ENCODE results near the gene KMT5C. TPM values are rescaled to one million over a fixed set of nuclear protein-coding genes. Genes with fewer than 3 reads are reported as not detected.
A peak's percentile ranks its signal among the peaks of the same experiment; 100 is the strongest.

Gene KMT5C
- polyA plus RNA-seq, 6 donors from 2014 or later, result 0.83 to 2.4 (median 1.3) TPM; not detected in 1

DNA sequence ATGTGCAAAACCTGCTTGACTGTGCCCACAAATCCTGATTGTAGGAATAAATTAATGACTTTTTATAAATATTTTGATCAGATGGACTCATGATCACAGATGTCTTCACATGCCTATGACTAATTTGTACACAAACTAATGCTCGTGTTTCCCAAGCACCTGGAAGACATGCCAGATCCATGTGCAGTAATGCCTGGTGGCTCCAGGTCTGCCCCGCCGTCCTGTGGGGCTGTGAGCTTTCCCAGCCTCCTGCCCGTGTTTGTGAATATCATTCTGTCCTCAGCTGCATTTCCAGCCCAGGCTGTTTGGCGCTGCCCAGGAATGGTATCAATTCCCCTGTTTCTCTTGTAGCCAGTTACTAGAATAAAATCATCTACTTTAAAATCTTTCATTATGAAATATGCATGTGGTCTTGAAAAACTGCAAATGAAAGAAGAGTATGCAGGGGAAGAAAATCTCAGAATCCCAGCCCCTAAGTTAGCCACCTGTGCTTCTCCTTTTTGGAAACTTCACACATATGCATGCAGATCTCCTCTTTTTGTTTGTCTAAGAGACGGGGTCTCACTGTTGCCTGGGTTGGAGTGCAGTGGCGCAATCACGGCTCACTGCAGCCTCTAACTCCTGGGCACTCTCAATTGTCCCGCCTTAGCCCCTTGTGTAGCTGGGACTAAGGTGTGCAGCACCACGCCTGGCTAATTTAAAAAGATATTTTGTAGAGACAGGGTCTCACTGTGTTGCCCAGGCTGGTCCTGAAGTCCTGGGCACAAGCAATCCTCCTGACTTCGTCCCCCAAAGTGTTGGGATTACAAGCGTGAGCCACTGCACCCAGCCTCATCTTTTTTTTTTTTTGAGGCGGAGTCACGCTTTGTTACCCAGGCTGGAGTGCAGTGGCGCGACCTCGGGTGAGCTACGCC lies 52.3 kb downstream of the KMT5C start:
- DNase-seq (no peak), ATAC-seq (ENCODE audit: low read depth in 2 of 2) (no peak)
- H3K36me3 Mint-ChIP-seq, result peaks cover 0 to 5% of the 10 kb centered on the region in 2 donors
- peaks cover 30 to 48% (median 35%) of the 10 kb centered on the region in 3 donors for H3K4me1 Mint-ChIP-seq
- H3K4me3 Mint-ChIP-seq, result peak overlapping the region in 1 of 8 donors; percentile 47
- no peaks in the 10 kb centered on the region for H3K9me3 Mint-ChIP-seq
- no peaks in the 10 kb centered on the region for H3K27me3 Mint-ChIP-seq
- H3K27ac Mint-ChIP-seq, result peak overlapping the region in 3 of 6 donors; percentile 70 to 84 (median 76)

GRCh38 chr19:55392820-55393761 lies 53.4 kb downstream of the KMT5C start:
- Mint-ChIP-seq H3K9me3 (no peaks in the 10 kb centered on the region), H3K27me3 (no peaks in the 10 kb centered on the region), H3K27ac (peak overlapping the region in 3 of 6 donors; percentile 30 to 86 (median 60)), H3K4me1 (peaks cover 27 to 37% (median 30%) of the 10 kb centered on the region in 3 donors), H3K4me3 (peak overlapping the region in 2 of 8 donors; percentile 17 to 41), H3K36me3 (peaks cover 0 to 5% of the 10 kb centered on the region in 2 donors)
- ATAC-seq (ENCODE audit: low read depth in 2 of 2) (no peak), DNase-seq (no peak)

Other genes starting within 250 kb of the KMT5C start
- gene PPP1R12C, start 222.2 kb upstream of the KMT5C start, polyA plus RNA-seq (ENCODE audit: low read depth in 6 of 6), result 1 to 10 TPM; 1.0 to 8.1 (median 3.2) TPM
- not detected for gene TNNT1, start 190.7 kb upstream of the KMT5C start, polyA plus RNA-seq (ENCODE audit: low read depth in 6 of 6)
- gene TNNI3, start 182.1 kb upstream of the KMT5C start, polyA plus RNA-seq (ENCODE audit: low read depth in 6 of 6), result not detected
- gene DNAAF3, start 173.3 kb upstream of the KMT5C start, polyA plus RNA-seq (ENCODE audit: low read depth in 6 of 6), result not detected
- 1 to 10 TPM in 5 of 6 donors, under 1 TPM in 1; 0.92 to 2.6 (median 1.6) TPM for gene SYT5, start 159.6 kb upstream of the KMT5C start, polyA plus RNA-seq (ENCODE audit: low read depth in 6 of 6)
- not detected for gene PTPRH, start 130.4 kb upstream of the KMT5C start, polyA plus RNA-seq (ENCODE audit: low read depth in 6 of 6)
- gene TMEM86B, start 111.1 kb upstream of the KMT5C start, polyA plus RNA-seq (ENCODE audit: low read depth in 6 of 6), result 1 to 10 TPM in 2 of 6 donors, under 1 TPM in 2, not detected in 2; 0.25 to 1.5 (median 0.76) TPM
- 10 to 100 TPM; 21.4 to 81.1 (median 41.1) TPM for gene PPP6R1, start 80.9 kb upstream of the KMT5C start, polyA plus RNA-seq (ENCODE audit: low read depth in 6 of 6)
- 10 to 100 TPM; 22.6 to 40.0 (median 32.6) TPM for gene HSPBP1, start 59.8 kb upstream of the KMT5C start, polyA plus RNA-seq (ENCODE audit: low read depth in 6 of 6)
- not detected for gene BRSK1, start 55.9 kb upstream of the KMT5C start, polyA plus RNA-seq (ENCODE audit: low read depth in 6 of 6)
- not detected for gene TMEM150B, start 14.5 kb upstream of the KMT5C start, polyA plus RNA-seq (ENCODE audit: low read depth in 6 of 6)
- not detected for gene COX6B2, start 14.8 kb downstream of the KMT5C start, polyA plus RNA-seq (ENCODE audit: low read depth in 6 of 6)
- not detected for gene GARIN5B, start 23.4 kb downstream of the KMT5C start, polyA plus RNA-seq (ENCODE audit: low read depth in 6 of 6)
- not detected for gene IL11, start 30.6 kb downstream of the KMT5C start, polyA plus RNA-seq (ENCODE audit: low read depth in 6 of 6)
- gene TMEM190, start 37.0 kb downstream of the KMT5C start, polyA plus RNA-seq (ENCODE audit: low read depth in 6 of 6), result not detected
- under 1 TPM in 4 of 6 donors, not detected in 2; 0.29 to 0.90 (median 0.40) TPM for gene TMEM238, start 44.4 kb downstream of the KMT5C start, polyA plus RNA-seq (ENCODE audit: low read depth in 6 of 6)
- 100 to 1,000 TPM; 229 to 734 (median 601) TPM for gene RPL28, start 46.1 kb downstream of the KMT5C start, polyA plus RNA-seq (ENCODE audit: low read depth in 6 of 6)
- 10 to 100 TPM; 18.8 to 41.3 (median 30.6) TPM for gene UBE2S, start 67.9 kb downstream of the KMT5C start, polyA plus RNA-seq (ENCODE audit: low read depth in 6 of 6)
- gene SHISA7, start 103.4 kb downstream of the KMT5C start, polyA plus RNA-seq (ENCODE audit: low read depth in 6 of 6), result not detected
- 10 to 100 TPM; 21.8 to 57.9 (median 28.0) TPM for gene ISOC2, start 121.8 kb downstream of the KMT5C start, polyA plus RNA-seq (ENCODE audit: low read depth in 6 of 6)
- not detected for gene C19orf85, start 124.9 kb downstream of the KMT5C start, polyA plus RNA-seq (ENCODE audit: low read depth in 6 of 6)
- 1 to 10 TPM in 2 of 6 donors, under 1 TPM in 3, not detected in 1; 0.16 to 2.2 (median 0.94) TPM for gene ZNF628, start 136.7 kb downstream of the KMT5C start, polyA plus RNA-seq (ENCODE audit: low read depth in 6 of 6)
- gene NAT14, start 145.3 kb downstream of the KMT5C start, polyA plus RNA-seq (ENCODE audit: low read depth in 6 of 6), result 1 to 10 TPM; 3.4 to 7.5 (median 4.8) TPM
- gene SSC5D, start 148.6 kb downstream of the KMT5C start, polyA plus RNA-seq (ENCODE audit: low read depth in 6 of 6), result under 1 TPM in 4 of 6 donors, not detected in 2; 0.05 to 0.11 (median 0.09) TPM
- not detected for gene SBK2, start 197.3 kb downstream of the KMT5C start, polyA plus RNA-seq (ENCODE audit: low read depth in 6 of 6)
- gene SBK3, start 205.7 kb downstream of the KMT5C start, polyA plus RNA-seq (ENCODE audit: low read depth in 6 of 6), result not detected
- gene ZNF579, start 241.0 kb downstream of the KMT5C start, polyA plus RNA-seq (ENCODE audit: low read depth in 6 of 6), result under 1 TPM; 0.13 to 0.85 (median 0.40) TPM

Data from naive B cell (primary cell).